ENCODE data around the gene SIRPG. TPM values are rescaled to one million over a fixed set of nuclear protein-coding genes. Genes with fewer than 3 reads are reported as not detected.

Gene SIRPG
- total RNA-seq, 4 donors from 2014 or later, result not detected

DNA sequence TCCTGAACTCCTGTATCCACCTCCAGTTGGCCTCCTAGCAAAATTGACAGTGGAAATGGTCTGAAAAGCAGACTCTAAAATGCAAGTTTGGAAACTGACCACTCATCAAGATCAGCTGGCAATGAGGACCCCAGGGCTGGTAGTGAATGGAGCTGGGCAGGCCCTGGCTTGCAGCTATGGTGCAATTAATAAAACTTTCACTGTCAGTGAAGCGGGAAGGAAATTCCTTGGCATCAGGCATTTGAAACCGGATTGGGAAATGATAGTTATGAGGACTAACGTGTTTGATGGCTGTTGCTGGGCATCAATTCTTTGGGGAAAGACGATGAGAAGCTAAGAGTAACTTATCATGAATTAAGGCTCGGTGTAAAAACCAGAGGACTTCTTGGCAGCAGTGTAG is 56.8 kb downstream of the SIRPG start:
- no peaks in the 10 kb centered on the region for H3K27me3 ChIP-seq
- H3K4me3 ChIP-seq (replicated peaks in 1 of 3), result no peak overlapping the region
- TF ChIP-seq, protein P1, sequence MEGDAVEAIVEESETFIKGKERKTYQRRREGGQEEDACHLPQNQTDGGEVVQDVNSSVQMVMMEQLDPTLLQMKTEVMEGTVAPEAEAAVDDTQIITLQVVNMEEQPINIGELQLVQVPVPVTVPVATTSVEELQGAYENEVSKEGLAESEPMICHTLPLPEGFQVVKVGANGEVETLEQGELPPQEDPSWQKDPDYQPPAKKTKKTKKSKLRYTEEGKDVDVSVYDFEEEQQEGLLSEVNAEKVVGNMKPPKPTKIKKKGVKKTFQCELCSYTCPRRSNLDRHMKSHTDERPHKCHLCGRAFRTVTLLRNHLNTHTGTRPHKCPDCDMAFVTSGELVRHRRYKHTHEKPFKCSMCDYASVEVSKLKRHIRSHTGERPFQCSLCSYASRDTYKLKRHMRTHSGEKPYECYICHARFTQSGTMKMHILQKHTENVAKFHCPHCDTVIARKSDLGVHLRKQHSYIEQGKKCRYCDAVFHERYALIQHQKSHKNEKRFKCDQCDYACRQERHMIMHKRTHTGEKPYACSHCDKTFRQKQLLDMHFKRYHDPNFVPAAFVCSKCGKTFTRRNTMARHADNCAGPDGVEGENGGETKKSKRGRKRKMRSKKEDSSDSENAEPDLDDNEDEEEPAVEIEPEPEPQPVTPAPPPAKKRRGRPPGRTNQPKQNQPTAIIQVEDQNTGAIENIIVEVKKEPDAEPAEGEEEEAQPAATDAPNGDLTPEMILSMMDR (IDR thresholded peaks at IDR 0.05), result no peak
- no peak for TF ChIP-seq POLR2A (IDR thresholded peaks at IDR 0.05)
- intact Hi-C loops (cut with DNase I), result no loop called here
- H3K9me3 ChIP-seq, result no peaks in the 10 kb centered on the region
- no peak overlapping the region for H3K27ac ChIP-seq
- WGBS, 2 donors, result 78% methylated on average over 5 of the region's 5 CpGs; no CpG with 5 or more reads in 1 of the 2 donors
- H3K4me1 ChIP-seq, result no peaks in the 10 kb centered on the region
- H3K36me3 ChIP-seq, result no peaks in the 10 kb centered on the region
- DNase-seq, result no peak

- Histone ChIP-seq H3K4me1 (no peaks in the 10 kb centered on the region), H3K27me3 (no peaks in the 10 kb centered on the region), H3K9me3 (no peaks in the 10 kb centered on the region), H3K27ac (no peak overlapping the region), H3K36me3 (no peaks in the 10 kb centered on the region), H3K4me3 (replicated peaks in 1 of 3) (no peak overlapping the region)
- WGBS, 2 donors, result no CpG with 5 or more reads among the region's 1 CpG
- no peak for DNase-seq
- intact Hi-C loops (cut with DNase I), result no loop called here
- TF ChIP-seq, protein P1 (IDR thresholded peaks at IDR 0.05), result no peak
- no peak for TF ChIP-seq POLR2A (IDR thresholded peaks at IDR 0.05)
These were observed 62.2 kb downstream of the SIRPG start for GRCh38 chr20:1595333-1595732.

DNA sequence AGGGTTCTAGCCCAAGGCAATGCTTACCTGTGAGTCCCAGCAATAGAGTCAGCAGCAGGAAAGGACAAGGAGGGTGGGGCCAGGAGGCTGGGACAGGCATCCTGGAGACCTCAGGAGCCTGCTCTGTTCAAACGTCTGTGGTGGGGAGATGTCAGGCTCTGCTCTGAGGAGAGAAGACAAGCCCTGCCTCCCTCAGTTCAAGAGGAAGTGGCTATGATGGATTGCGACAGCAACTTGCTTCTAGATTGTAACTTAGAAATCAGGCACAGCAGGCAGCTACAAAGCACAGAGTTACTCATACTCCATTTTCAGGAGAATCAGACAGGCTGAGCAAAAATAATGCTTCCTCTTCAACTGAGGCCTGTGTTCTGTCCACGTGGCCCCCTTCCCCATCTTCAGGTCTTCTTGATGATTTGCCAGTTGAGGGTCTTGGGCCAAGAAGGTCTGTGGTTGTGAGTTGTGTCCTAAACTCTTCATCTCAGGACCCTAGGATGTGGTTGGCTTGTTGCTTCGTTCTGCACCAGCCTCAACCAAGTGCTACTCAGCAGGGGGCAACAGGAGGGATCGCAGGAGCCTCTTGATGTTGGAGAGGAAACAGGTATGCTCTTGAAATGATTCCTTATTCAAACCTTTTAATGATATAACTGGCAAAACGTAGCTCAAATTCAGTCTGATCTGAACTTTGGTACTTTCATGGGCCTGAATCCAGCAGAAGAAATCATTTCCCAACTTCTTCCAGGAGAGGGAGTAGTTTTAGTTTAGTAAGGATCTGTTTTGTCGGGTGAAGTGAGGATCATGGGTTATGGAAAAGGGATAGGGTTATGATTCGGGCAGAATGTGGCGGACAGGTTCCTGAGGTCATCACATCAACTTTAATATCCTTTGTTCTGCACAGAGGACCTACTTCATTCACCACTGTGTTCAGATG is 68.8 kb downstream of the SIRPG start:
- TF ChIP-seq, protein P1 (IDR thresholded peaks at IDR 0.05), result no peak
- no peak for TF ChIP-seq POLR2A (IDR thresholded peaks at IDR 0.05)
- Histone ChIP-seq H3K4me3 (replicated peaks in 1 of 3) (no peak overlapping the region), H3K27me3 (no peaks in the 10 kb centered on the region), H3K9me3 (no peaks in the 10 kb centered on the region), H3K4me1 (no peaks in the 10 kb centered on the region), H3K27ac (no peak overlapping the region), H3K36me3 (no peaks in the 10 kb centered on the region)
- 48% methylated on average over 9 of the region's 9 CpGs; no CpG with 5 or more reads in 1 of the 2 donors for WGBS, 2 donors
- intact Hi-C loops (cut with DNase I), result no loop called here
- no peak for DNase-seq

- no peak for TF ChIP-seq POLR2A (IDR thresholded peaks at IDR 0.05)
- TF ChIP-seq, protein P1 (IDR thresholded peaks at IDR 0.05), result no peak
- no peak overlapping the region for H3K4me3 ChIP-seq (replicated peaks in 1 of 3)
- no peak overlapping the region for H3K27ac ChIP-seq
- no peak for DNase-seq
- 90% methylated on average over 2 of the region's 3 CpGs; no CpG with 5 or more reads in 1 of the 2 donors for WGBS, 2 donors
- intact Hi-C loops (cut with DNase I), result no loop called here
- H3K27me3 ChIP-seq, result no peaks in the 10 kb centered on the region
- no peaks in the 10 kb centered on the region for H3K4me1 ChIP-seq
- H3K9me3 ChIP-seq, result no peaks in the 10 kb centered on the region
- H3K36me3 ChIP-seq, result no peaks in the 10 kb centered on the region
These were observed 69.6 kb downstream of the SIRPG start for GRCh38 chr20:1587781-1588532.

Data from thyroid gland (tissue), 4 donors.